Osteocyte (in vitro differentiated cells): ENCODE measurements around the gene MCTP1. TPM values are rescaled to one million over a fixed set of nuclear protein-coding genes. Genes with fewer than 3 reads are reported as not detected.
"Not testable (repeated sequence)": the region's sequence is repeated elsewhere in the genome, so short reads cannot be mapped to it uniquely, and the experiment has no call there.

ENCODE experiments used
- DNase-seq: peaks from one replicate; pipeline ENCODE4 v3.0.0; 2021; ENCODE audit warnings: mixed read lengths; ENCODE audit not compliant: unreplicated experiment; ENCODE audit errors: extremely low spot score
- H3K27ac Mint-ChIP-seq: one replicate; pipeline ENCODE4 v1.8.0; 2021; ENCODE audit warnings: mild to moderate bottlenecking, mixed read lengths; ENCODE audit not compliant: unreplicated experiment
- H3K27me3 Mint-ChIP-seq: one replicate; pipeline ENCODE4 v1.8.0; 2021; ENCODE audit warnings: mixed read lengths; ENCODE audit not compliant: unreplicated experiment
- H3K36me3 Mint-ChIP-seq: one replicate; pipeline ENCODE4 v1.8.0; 2021; ENCODE audit warnings: mixed read lengths; ENCODE audit not compliant: unreplicated experiment
- H3K4me1 Mint-ChIP-seq: one replicate; pipeline ENCODE4 v1.8.0; 2021; ENCODE audit warnings: mixed read lengths; ENCODE audit not compliant: unreplicated experiment
- H3K4me3 Mint-ChIP-seq: one replicate; pipeline ENCODE4 v1.8.0; 2021; ENCODE audit warnings: mild to moderate bottlenecking, moderate library complexity, mixed read lengths; ENCODE audit not compliant: unreplicated experiment
- H3K9me3 Mint-ChIP-seq: one replicate; pipeline ENCODE4 v1.8.0; 2021; ENCODE audit warnings: mixed read lengths; ENCODE audit not compliant: unreplicated experiment
- total RNA-seq: library from RNA; stranded (reverse); gene quantifications from 2 replicates; pipeline ENCODE4 v1.2.1, GENCODE V29; 2021
- TF ChIP-seq, protein P1 (sequence below): fragments of 200-600 bp; sonication (generic); IDR thresholded peaks from 2 replicates; pipeline ENCODE4 v1.5.0; 2021; ENCODE audit warnings: antibody characterized with exemption, mild to moderate bottlenecking, moderate library complexity

Gene MCTP1
- total RNA-seq, 1 donor from 2014 or later = 0.67 TPM

DNA sequence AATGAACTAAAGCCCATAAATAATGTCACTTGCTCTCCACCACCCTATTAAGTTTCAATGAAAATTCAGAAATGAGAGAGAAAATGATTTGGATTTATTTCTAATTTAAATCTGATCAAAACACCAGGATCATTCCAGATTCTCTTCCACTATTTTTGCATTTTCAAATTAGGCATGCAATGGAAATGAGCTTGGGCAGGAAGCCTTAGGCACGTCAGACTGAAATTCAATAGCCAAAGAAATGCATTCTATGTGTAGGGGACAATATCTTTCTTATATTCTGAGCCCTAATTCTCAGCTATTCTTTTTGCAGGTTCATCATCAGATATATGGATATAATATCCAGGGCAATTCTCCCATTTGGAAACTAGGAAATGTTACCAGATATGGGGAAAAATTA, 132.8 kb downstream of the MCTP1 start:
- TF ChIP-seq, protein P1, sequence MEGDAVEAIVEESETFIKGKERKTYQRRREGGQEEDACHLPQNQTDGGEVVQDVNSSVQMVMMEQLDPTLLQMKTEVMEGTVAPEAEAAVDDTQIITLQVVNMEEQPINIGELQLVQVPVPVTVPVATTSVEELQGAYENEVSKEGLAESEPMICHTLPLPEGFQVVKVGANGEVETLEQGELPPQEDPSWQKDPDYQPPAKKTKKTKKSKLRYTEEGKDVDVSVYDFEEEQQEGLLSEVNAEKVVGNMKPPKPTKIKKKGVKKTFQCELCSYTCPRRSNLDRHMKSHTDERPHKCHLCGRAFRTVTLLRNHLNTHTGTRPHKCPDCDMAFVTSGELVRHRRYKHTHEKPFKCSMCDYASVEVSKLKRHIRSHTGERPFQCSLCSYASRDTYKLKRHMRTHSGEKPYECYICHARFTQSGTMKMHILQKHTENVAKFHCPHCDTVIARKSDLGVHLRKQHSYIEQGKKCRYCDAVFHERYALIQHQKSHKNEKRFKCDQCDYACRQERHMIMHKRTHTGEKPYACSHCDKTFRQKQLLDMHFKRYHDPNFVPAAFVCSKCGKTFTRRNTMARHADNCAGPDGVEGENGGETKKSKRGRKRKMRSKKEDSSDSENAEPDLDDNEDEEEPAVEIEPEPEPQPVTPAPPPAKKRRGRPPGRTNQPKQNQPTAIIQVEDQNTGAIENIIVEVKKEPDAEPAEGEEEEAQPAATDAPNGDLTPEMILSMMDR = no peak
- Mint-ChIP-seq H3K4me1 (no peaks in the 10 kb centered on the region), H3K9me3 (peaks cover 16% of the 10 kb centered on the region), H3K36me3 (no peaks in the 10 kb centered on the region), H3K4me3 (no peak overlapping the region), H3K27ac (no peak overlapping the region), H3K27me3 (peaks cover 5% of the 10 kb centered on the region)
- no peak for DNase-seq

DNA sequence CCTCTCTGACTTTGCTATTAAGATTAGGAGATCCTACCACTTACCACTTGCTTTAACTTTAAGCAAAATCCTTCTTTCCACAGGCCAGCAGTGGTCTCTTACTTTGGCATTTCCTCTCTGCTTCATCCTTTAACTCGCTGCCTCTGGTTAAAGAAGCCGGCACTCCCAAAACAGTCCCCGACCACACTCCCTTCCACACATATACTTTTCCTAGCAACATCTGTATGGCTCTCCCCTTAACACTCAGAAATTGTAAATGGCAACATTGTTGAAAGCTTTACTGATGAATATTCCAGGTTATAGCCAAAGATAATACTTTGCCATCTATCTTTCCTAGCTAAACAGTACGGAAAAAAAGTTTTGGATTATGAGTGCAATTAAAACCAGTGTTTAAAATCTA, 133.2 kb downstream of the MCTP1 start:
- H3K36me3 Mint-ChIP-seq = no peaks in the 10 kb centered on the region
- peaks cover 5% of the 10 kb centered on the region for H3K27me3 Mint-ChIP-seq
- no peaks in the 10 kb centered on the region for H3K4me1 Mint-ChIP-seq
- peaks cover 17% of the 10 kb centered on the region for H3K9me3 Mint-ChIP-seq
- H3K4me3 Mint-ChIP-seq = no peak overlapping the region
- DNase-seq = no peak
- TF ChIP-seq, protein P1 = no peak
- no peak overlapping the region for H3K27ac Mint-ChIP-seq

DNA sequence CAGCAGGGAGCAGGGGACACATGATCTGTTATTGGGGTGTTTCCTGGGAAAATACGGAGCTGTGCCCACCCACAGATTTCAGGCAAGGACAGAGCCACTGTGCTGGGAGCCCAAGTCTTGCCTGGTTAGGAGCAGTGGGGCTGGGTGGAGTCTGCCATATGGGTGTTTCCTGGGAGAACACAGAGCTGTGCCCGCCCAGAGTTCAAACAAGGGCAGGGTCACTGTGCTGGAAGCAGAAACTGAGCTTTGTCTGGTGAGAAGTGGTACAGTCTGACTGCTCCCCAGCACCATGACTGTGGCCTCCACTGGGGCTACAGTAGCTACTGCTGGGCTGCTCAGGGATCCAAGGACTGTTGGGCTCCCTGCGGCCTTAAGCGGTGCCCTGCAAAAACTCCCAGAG, 135.5 kb downstream of the MCTP1 start:
- H3K27ac Mint-ChIP-seq = no peak overlapping the region
- peaks cover 35% of the 10 kb centered on the region for H3K9me3 Mint-ChIP-seq
- H3K36me3 Mint-ChIP-seq = no peaks in the 10 kb centered on the region
- peaks cover 23% of the 10 kb centered on the region for H3K27me3 Mint-ChIP-seq
- no peaks in the 10 kb centered on the region for H3K4me1 Mint-ChIP-seq
- H3K4me3 Mint-ChIP-seq = no peak overlapping the region
- no peak for DNase-seq
- TF ChIP-seq, protein P1 = no peak

DNA sequence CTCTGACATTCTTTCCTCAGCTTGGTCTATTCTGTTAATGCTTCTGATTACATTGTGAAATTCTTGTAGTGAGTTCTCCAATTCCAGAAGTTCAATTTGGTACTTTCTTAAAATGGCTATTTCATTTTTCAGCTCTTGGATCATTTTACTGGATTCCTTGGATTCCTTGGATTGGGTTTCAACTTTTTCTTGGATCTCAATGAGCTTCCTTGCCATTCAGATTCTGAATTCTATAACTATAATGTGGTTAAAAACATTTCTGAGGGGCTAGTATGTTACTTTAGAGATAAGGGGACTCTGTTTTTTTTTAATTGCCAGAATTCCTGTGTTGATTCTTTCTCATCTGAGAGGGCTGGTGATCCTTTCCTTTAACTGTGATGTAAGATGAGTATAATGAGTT, 136.4 kb downstream of the MCTP1 start:
- TF ChIP-seq, protein P1 = no peak
- Mint-ChIP-seq H3K9me3 (peaks cover 35% of the 10 kb centered on the region), H3K27me3 (peaks cover 29% of the 10 kb centered on the region)

DNA sequence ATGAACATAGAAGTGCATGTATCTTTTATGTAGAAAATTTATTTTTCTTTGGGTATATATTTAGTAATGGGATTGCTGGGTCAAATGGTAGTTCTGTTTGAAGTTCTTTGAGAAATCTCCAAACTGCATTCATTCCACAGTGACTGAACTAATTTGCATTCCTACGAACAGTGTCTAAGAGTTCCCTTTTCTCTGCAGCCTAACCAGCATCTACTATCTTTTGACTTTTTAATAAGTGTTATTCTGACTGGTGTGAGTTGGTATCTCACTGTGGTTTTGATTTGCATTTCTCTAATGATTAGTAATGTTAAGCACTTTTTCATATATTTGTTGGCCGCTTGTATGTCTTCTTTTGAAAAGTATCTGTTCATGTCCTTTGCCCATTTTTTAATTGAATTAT, 141.0 kb downstream of the MCTP1 start:
- not testable (repeated sequence) for H3K4me1 Mint-ChIP-seq, H3K27ac Mint-ChIP-seq, H3K36me3 Mint-ChIP-seq

More for the DNA sequence above, 136.4 kb downstream of the MCTP1 start:
- H3K36me3 Mint-ChIP-seq = no peaks in the 10 kb centered on the region
- no peak overlapping the region for H3K4me3 Mint-ChIP-seq
- H3K27ac Mint-ChIP-seq = no peak overlapping the region
- H3K4me1 Mint-ChIP-seq = no peaks in the 10 kb centered on the region
- DNase-seq = no peak

DNA sequence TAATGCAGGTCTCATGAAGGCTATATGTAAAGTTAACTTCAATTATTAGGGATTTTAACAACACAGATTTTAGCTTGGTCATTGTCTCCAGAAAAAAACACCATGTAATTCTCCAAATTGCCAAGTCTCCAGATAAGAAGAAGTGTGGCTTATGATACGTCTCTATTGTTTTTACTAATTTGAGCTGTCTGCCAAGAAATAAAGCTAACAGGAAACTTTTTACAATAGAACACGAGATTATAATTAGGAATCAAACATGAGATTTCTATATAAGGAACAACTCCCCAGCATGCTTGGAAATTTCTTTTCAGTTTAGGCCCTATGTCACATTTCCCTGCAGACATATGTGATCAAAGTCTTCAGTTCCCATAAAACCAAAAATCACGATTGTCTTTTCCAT, 142.7 kb downstream of the MCTP1 start:
- Mint-ChIP-seq H3K27me3 (peaks cover 40% of the 10 kb centered on the region), H3K9me3 (peaks cover 20% of the 10 kb centered on the region), H3K4me1 (no peaks in the 10 kb centered on the region), H3K36me3 (no peaks in the 10 kb centered on the region), H3K27ac (no peak overlapping the region), H3K4me3 (no peak overlapping the region)
- no peak for DNase-seq
- TF ChIP-seq, protein P1 = no peak

More for the DNA sequence above, 141.0 kb downstream of the MCTP1 start:
- DNase-seq, H3K4me3 Mint-ChIP-seq: not testable (repeated sequence)
- peaks cover 36% of the 10 kb centered on the region for H3K27me3 Mint-ChIP-seq
- peaks cover 35% of the 10 kb centered on the region for H3K9me3 Mint-ChIP-seq
